SK-N-SH treated with all-trans-retinoic acid at 6 μM for 48 hours (cell line): ENCODE results near the gene APOB.

Experiments
- ATAC-seq: fragments of 200-7000 bp; cut with Tn5 transposase; 3 replicates; pipeline ENCODE4 v1.9.1; 2020; ENCODE audit warnings: mild to moderate bottlenecking, moderate library complexity
- ARNTL ChIP-seq: fragments of 450-650 bp; formaldehyde crosslinking; IDR thresholded peaks from 2 replicates; pipeline ENCODE4 v1.5.0; 2020; ENCODE audit warnings: low read depth, mild to moderate bottlenecking, moderate library complexity, borderline replicate concordance
- BACH2 ChIP-seq: fragments of 250-450 bp; sonication (Bioruptor Pico); IDR thresholded peaks from 2 replicates; pipeline ENCODE4 v1.9.0; 2021; ENCODE audit warnings: mild to moderate bottlenecking, borderline replicate concordance
- CSDC2 ChIP-seq: fragments of 250-450 bp; sonication (Bioruptor Pico); IDR thresholded peaks from 2 replicates; pipeline ENCODE4 v1.5.0; 2020; ENCODE audit warnings: mild to moderate bottlenecking, moderate library complexity
- ESRRG ChIP-seq: fragments of 250-450 bp; sonication (Bioruptor Pico); IDR thresholded peaks from 2 replicates; pipeline ENCODE4 v1.6.1; 2021; ENCODE audit warnings: mild to moderate bottlenecking
- GLIS3 ChIP-seq: fragments of 250-450 bp; sonication (Bioruptor Pico); IDR thresholded peaks from 2 replicates; pipeline ENCODE4 v1.5.0; 2020; ENCODE audit warnings: mild to moderate bottlenecking, moderate library complexity
- OSR1 ChIP-seq: fragments of 250-450 bp; sonication (Bioruptor Pico); IDR thresholded peaks from 2 replicates; pipeline ENCODE4 v1.8.0; 2022; ENCODE audit warnings: moderate library complexity, mild to moderate bottlenecking, inconsistent platforms
- PPARA ChIP-seq: fragments of 250-450 bp; sonication (Bioruptor Pico); IDR thresholded peaks from 2 replicates; pipeline ENCODE4 v1.5.0; 2020; ENCODE audit warnings: mild to moderate bottlenecking, borderline replicate concordance
- RARB ChIP-seq: fragments of 250-450 bp; sonication (Bioruptor Pico); IDR thresholded peaks from 2 replicates; pipeline ENCODE4 v1.8.0; 2021; ENCODE audit warnings: mild to moderate bottlenecking, moderate library complexity
- SNAI2 ChIP-seq: fragments of 250-450 bp; sonication (Bioruptor Pico); IDR thresholded peaks from 2 replicates; pipeline ENCODE4 v1.5.0; 2020; ENCODE audit warnings: mild to moderate bottlenecking, moderate library complexity
- TCF4 ChIP-seq: fragments of 250-450 bp; sonication (Bioruptor Pico); IDR thresholded peaks from 2 replicates; pipeline ENCODE4 v1.8.0; 2021; ENCODE audit warnings: mild to moderate bottlenecking, moderate library complexity, borderline replicate concordance
- TOX ChIP-seq: fragments of 250-450 bp; sonication (Bioruptor Pico); IDR thresholded peaks from 2 replicates; pipeline ENCODE4 v1.8.0; 2021; ENCODE audit warnings: mild to moderate bottlenecking, moderate library complexity, borderline replicate concordance
- ZFP3 ChIP-seq: fragments of 250-450 bp; sonication (Bioruptor Pico); IDR thresholded peaks from 2 replicates; pipeline ENCODE4 v1.5.0; 2020; ENCODE audit warnings: mild to moderate bottlenecking, moderate library complexity
- ZFP30 ChIP-seq: fragments of 450-650 bp; formaldehyde crosslinking; IDR thresholded peaks from 2 replicates; pipeline ENCODE4 v1.5.0; 2022; ENCODE audit warnings: mild to moderate bottlenecking, moderate library complexity
- ZNF565 ChIP-seq: fragments of 450-650 bp; formaldehyde crosslinking; conservative IDR thresholded peaks from 2 replicates; pipeline ENCODE4 v1.5.0; 2020; ENCODE audit warnings: low read depth, mild to moderate bottlenecking, moderate library complexity
- ZNF8 ChIP-seq: fragments of 450-650 bp; formaldehyde crosslinking; IDR thresholded peaks from 2 replicates; pipeline ENCODE4 v1.5.0; 2020; ENCODE audit warnings: mild to moderate bottlenecking, moderate library complexity
- TF ChIP-seq, protein P1 (sequence below): fragments of 250-450 bp; sonication (Bioruptor Pico); IDR thresholded peaks from 2 replicates; pipeline ENCODE4 v1.8.0; 2021; ENCODE audit warnings: low read depth, mild to moderate bottlenecking, moderate library complexity, borderline replicate concordance
- TF ChIP-seq, protein P2 (sequence below): fragments of 250-450 bp; sonication (Bioruptor Pico); IDR thresholded peaks from 2 replicates; pipeline ENCODE4 v1.5.1; 2021; ENCODE audit warnings: mild to moderate bottlenecking, moderate library complexity
- TF ChIP-seq, protein P3 (sequence below): fragments of 250-450 bp; sonication (Bioruptor Pico); IDR thresholded peaks from 2 replicates; pipeline ENCODE4 v1.5.1; 2020; ENCODE audit warnings: low read depth, mild to moderate bottlenecking, moderate library complexity
- TF ChIP-seq, protein P4 (sequence below): fragments of 250-450 bp; sonication (Bioruptor Pico); IDR thresholded peaks from 2 replicates; pipeline ENCODE4 v1.8.0; 2020; ENCODE audit warnings: mild to moderate bottlenecking, moderate library complexity, borderline replicate concordance

APOB gene

DNA sequence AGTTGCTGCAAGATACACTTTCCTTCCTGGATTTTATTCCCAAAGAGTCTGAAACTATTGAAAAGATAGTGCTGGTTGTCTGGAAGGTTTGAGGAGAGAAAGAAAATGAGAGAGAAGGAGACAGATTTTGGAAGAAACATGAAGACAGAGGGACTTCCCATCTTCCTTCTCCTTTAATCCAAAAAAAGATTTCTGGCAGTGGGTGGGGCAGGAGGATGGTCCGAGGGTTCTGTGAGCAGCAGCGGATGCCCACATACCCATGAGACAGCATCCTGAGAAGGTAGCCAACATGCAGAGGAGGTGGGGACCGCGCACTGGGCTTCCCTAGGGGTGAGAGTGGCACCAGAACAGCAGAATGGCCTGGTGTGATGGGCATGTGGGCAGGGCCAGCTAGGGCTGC is 84.6 kb downstream of the APOB start:
- TF ChIP-seq ZNF565 (no peak), ZFP30 (CRISPR knock-in tag) (no peak), PPARA (CRISPR knock-in tag) (no peak), RARB (CRISPR knock-in tag) (no peak)
- TF ChIP-seq, protein P1, sequence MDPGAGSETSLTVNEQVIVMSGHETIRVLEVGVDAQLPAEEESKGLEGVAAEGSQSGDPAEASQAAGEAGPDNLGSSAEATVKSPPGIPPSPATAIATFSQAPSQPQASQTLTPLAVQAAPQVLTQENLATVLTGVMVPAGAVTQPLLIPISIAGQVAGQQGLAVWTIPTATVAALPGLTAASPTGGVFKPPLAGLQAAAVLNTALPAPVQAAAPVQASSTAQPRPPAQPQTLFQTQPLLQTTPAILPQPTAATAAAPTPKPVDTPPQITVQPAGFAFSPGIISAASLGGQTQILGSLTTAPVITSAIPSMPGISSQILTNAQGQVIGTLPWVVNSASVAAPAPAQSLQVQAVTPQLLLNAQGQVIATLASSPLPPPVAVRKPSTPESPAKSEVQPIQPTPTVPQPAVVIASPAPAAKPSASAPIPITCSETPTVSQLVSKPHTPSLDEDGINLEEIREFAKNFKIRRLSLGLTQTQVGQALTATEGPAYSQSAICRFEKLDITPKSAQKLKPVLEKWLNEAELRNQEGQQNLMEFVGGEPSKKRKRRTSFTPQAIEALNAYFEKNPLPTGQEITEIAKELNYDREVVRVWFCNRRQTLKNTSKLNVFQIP = no peak
- no peak for ATAC-seq

DNA sequence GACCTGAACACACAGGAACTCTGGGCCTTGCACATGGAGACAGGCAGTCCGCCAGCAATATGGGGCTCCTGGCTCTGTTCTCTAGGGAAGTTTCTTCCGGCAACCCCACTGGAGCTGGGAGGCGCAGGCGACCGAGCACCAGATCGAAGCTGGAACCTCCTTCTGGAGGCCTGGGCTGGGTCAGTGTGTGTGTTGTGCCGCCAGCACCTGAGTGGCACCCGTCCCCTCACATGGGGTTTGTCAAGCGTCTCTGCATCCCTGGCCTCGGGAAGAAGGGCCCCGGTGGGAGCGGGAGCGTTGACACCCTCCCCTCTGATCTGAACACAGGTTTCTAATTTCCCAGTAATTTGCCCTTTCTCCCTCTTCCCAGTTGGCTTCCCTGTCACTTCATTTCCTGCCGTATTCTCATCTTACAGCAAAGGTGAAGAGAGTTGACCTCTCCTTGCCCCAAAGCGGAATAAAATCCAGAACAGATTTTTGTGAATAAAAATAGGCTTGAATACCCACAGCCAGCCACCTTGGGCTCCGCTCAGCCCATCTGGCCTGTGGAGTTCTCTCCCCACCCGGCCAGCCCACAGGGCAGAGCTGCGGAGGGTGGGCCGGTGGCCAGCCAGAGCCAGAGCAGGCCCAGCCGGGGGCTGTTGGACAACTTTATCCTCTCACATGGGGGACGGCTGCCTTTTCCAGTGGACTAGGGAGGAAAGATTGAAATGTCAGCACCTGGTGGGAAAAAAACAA is 85.9 kb downstream of the APOB start:
- no peak for ATAC-seq
- TF ChIP-seq, protein P2, sequence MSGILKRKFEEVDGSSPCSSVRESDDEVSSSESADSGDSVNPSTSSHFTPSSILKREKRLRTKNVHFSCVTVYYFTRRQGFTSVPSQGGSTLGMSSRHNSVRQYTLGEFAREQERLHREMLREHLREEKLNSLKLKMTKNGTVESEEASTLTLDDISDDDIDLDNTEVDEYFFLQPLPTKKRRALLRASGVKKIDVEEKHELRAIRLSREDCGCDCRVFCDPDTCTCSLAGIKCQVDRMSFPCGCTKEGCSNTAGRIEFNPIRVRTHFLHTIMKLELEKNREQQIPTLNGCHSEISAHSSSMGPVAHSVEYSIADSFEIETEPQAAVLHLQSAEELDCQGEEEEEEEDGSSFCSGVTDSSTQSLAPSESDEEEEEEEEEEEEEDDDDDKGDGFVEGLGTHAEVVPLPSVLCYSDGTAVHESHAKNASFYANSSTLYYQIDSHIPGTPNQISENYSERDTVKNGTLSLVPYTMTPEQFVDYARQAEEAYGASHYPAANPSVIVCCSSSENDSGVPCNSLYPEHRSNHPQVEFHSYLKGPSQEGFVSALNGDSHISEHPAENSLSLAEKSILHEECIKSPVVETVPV (CRISPR knock-in tag) = no peak

DNA sequence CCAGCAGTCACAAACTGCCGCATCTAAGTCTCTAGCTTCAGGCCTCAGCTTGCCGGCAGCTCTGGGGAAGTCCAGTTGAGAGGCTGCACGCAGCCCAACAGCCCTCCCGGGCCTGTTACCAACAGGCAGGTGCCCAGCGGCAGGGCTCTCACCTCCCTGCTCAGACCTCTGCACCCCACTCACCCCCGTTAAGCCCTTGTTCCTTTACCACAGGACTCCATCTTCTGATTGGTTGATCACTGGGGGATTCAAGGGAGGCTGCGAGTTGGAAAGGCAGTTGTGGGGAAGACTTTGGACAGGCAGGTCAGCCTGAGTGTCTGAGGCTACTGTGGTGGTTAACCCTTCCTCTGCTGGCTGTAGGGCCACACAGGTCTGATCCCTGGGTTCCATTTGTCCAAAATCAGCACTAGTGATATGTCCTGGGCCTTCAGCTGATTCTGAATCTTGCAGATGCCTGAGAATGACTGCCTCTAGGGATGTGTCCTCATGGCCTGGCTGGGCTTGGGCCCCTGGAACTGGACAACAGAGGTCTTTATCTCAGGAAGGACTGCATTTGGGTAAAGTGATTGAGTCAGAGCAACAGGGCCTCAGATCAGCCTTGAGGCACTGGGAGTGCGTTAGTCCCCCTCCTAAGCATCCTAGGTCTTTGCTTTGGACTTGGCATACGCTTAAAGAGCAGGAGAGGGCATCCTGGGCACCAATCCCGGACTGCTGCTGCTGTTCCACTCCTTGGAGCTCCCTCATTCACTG is 88.4 kb downstream of the APOB start:
- ATAC-seq = no peak
- TF ChIP-seq BACH2 = no peak
- TF ChIP-seq, protein P1 = no peak
- no peak for TF ChIP-seq CSDC2
- TF ChIP-seq, protein P2 (CRISPR knock-in tag) = no peak
- TF ChIP-seq ESRRG = no peak
- TF ChIP-seq, protein P3, sequence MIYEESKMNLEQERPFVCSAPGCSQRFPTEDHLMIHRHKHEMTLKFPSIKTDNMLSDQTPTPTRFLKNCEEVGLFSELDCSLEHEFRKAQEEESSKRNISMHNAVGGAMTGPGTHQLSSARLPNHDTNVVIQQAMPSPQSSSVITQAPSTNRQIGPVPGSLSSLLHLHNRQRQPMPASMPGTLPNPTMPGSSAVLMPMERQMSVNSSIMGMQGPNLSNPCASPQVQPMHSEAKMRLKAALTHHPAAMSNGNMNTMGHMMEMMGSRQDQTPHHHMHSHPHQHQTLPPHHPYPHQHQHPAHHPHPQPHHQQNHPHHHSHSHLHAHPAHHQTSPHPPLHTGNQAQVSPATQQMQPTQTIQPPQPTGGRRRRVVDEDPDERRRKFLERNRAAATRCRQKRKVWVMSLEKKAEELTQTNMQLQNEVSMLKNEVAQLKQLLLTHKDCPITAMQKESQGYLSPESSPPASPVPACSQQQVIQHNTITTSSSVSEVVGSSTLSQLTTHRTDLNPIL = no peak
- TF ChIP-seq ZNF565 = no peak
- TF ChIP-seq ZNF8 = no peak
- TF ChIP-seq ZFP30 (CRISPR knock-in tag) = no peak
- no peak for TF ChIP-seq ZFP3 (CRISPR knock-in tag)
- no peak for TF ChIP-seq GLIS3 (CRISPR knock-in tag)
- no peak for TF ChIP-seq PPARA (CRISPR knock-in tag)
- TF ChIP-seq TCF4 (CRISPR knock-in tag) = no peak
- TF ChIP-seq OSR1 (CRISPR knock-in tag) = no peak
- TF ChIP-seq SNAI2 (CRISPR knock-in tag) = no peak
- TF ChIP-seq TOX = no peak
- no peak for TF ChIP-seq ARNTL (CRISPR knock-in tag)
- TF ChIP-seq, protein P4, sequence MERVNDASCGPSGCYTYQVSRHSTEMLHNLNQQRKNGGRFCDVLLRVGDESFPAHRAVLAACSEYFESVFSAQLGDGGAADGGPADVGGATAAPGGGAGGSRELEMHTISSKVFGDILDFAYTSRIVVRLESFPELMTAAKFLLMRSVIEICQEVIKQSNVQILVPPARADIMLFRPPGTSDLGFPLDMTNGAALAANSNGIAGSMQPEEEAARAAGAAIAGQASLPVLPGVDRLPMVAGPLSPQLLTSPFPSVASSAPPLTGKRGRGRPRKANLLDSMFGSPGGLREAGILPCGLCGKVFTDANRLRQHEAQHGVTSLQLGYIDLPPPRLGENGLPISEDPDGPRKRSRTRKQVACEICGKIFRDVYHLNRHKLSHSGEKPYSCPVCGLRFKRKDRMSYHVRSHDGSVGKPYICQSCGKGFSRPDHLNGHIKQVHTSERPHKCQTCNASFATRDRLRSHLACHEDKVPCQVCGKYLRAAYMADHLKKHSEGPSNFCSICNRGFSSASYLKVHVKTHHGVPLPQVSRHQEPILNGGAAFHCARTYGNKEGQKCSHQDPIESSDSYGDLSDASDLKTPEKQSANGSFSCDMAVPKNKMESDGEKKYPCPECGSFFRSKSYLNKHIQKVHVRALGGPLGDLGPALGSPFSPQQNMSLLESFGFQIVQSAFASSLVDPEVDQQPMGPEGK (CRISPR knock-in tag) = no peak
- TF ChIP-seq RARB (CRISPR knock-in tag) = no peak
